K562 (cell line): Measurements from ENCODE around the gene GIMAP7. TPM values are rescaled to one million over a fixed set of nuclear protein-coding genes. Genes with fewer than 3 reads are reported as not detected.
"Not testable (repeated sequence)": the region's sequence is repeated elsewhere in the genome, so short reads cannot be mapped to it uniquely, and the experiment has no call there.

ENCODE experiments used
- ATAC-seq: fragments of 200-7000 bp; cut with Tn5 transposase; 3 replicates; pipeline ENCODE4 v1.9.1; 2020; ENCODE audit warnings: moderate library complexity
- BruUV-seq: library from RNA; stranded (reverse); fragments of 400-500 nt; replicated peaks from 2 replicates; lab custom pipeline; 2021; lab: Mats Ljungman, UMichigan
- CTCF ChIA-PET: fragments of 300-600 bp; formaldehyde crosslinking; extraction: SDS; loops from one replicate; lab custom pipeline; 2021; ENCODE audit warnings: low intra/inter-chr PET ratio; lab: Yijun Ruan, JAX
- POLR2A ChIA-PET: fragments of 300-600, 350-650 bp; sonication (Branson Sonifier 250); formaldehyde crosslinking; extraction: SDS; loops from one replicate; lab custom pipeline; 2021; ENCODE audit warnings: antibody characterized with exemption, inconsistent platforms; lab: Yijun Ruan, JAX
- DNase-seq, 4 experiments: peaks; one replicate each; pipeline versions ENCODE4 v3.0.0 to v3.0.0-alpha.2; 2011 to 2018; ENCODE audit warnings: low spot score in 3 of 4, mixed read lengths in 3 of 4; ENCODE audit errors: extremely low read depth in 1 of 4
- FAIRE-seq: peaks from 2 replicates; lab custom pipeline; 2011; peaks lifted over from hg19 to GRCh38; lab: Jason Lieb, UNC
- H2AFZ ChIP-seq: 2 replicates; pipeline ENCODE4 v1.6.0; 2011; ENCODE audit warnings: low read depth, low read length, control low read depth, inconsistent platforms
- H3K27ac ChIP-seq: fragments of 200-600 bp; 3 replicates; pipeline ENCODE4 v1.8.0; 2011; ENCODE audit warnings: low read depth, mild to moderate bottlenecking, control low read depth, inconsistent platforms, low read length, moderate library complexity, mixed read lengths; ENCODE audit errors: extremely low read depth
- H3K27me3 ChIP-seq, 2 experiments: fragments of 300-600 bp in 1 of 2; 2 replicates in 1 of 2; 3 replicates in 1 of 2; pipeline versions ENCODE4 v1.6.0 to v1.8.0; 2011; ENCODE audit warnings: inconsistent platforms in 2 of 2, low read length in 2 of 2, mild to moderate bottlenecking in 1 of 2, mixed read lengths in 1 of 2, moderate library complexity in 1 of 2; ENCODE audit not compliant: control insufficient read depth in 2 of 2, insufficient read depth in 2 of 2
- H3K36me3 ChIP-seq: fragments of 300-600 bp; 3 replicates; pipeline ENCODE4 v1.8.0; 2011; ENCODE audit warnings: mild to moderate bottlenecking, low read length, inconsistent platforms; ENCODE audit not compliant: control insufficient read depth, insufficient read depth
- H3K4me1 ChIP-seq, 2 experiments: fragments of 200-600 bp in 1 of 2; replicated peaks in 1 of 2; 2 replicates in 1 of 2; 3 replicates in 1 of 2; pipeline versions ENCODE4 v1.5.1 to v1.8.0; 2011; ENCODE audit warnings: inconsistent platforms in 2 of 2, low read length in 2 of 2, mild to moderate bottlenecking in 1 of 2, mixed read lengths in 1 of 2, moderate library complexity in 1 of 2; ENCODE audit not compliant: control insufficient read depth in 2 of 2, insufficient read depth in 2 of 2
- H3K4me2 ChIP-seq: 2 replicates; pipeline ENCODE4 v1.6.1; 2011; ENCODE audit warnings: low read length, control low read depth, inconsistent platforms, mixed read lengths; ENCODE audit not compliant: insufficient read depth
- H3K4me3 ChIP-seq: fragments of 200-600 bp; sonication (generic), shearing (Covaris generic); 2 replicates; pipeline ENCODE4 v1.5.1; 2016; ENCODE audit warnings: control low read depth, inconsistent platforms
- H3K79me2 ChIP-seq: fragments of 200-600 bp; 3 replicates; pipeline ENCODE4 v1.8.0; 2011; ENCODE audit warnings: low read length, inconsistent platforms; ENCODE audit not compliant: control insufficient read depth, insufficient read depth
- H3K9ac ChIP-seq, 2 experiments: 2 replicates each; pipeline versions ENCODE4 v1.6.0 to v1.6.1; 2011; ENCODE audit warnings: low read depth in 2 of 2, low read length in 2 of 2, control low read depth in 1 of 2, inconsistent platforms in 1 of 2, mild to moderate bottlenecking in 1 of 2, mixed read lengths in 1 of 2; ENCODE audit not compliant: insufficient read depth in 1 of 2
- H3K9me1 ChIP-seq: one replicate; pipeline ENCODE4 v1.6.0; 2011; ENCODE audit warnings: inconsistent platforms, mild to moderate bottlenecking, low read length, moderate library complexity; ENCODE audit not compliant: control insufficient read depth, insufficient read depth
- H3K9me3 ChIP-seq: replicated peaks from 2 replicates; pipeline ENCODE4 v1.5.1; 2011; ENCODE audit warnings: low read depth, low read length, inconsistent platforms; ENCODE audit not compliant: control insufficient read depth, insufficient read depth
- H4K20me1 ChIP-seq: replicated peaks from 2 replicates; pipeline ENCODE4 v1.6.1; 2011; ENCODE audit warnings: low read length, inconsistent platforms, mixed read lengths; ENCODE audit not compliant: control insufficient read depth, insufficient read depth
- FOXJ2 ChIP-seq: fragments of 200-800 bp; sonication (Bioruptor generic); IDR thresholded peaks from 2 replicates; pipeline ENCODE4 v1.6.1; 2016; ENCODE audit warnings: missing genetic modification characterization, missing compliant biosample characterization
- GABPA ChIP-seq: fragments of 200-800 bp; sonication (Bioruptor generic); conservative IDR thresholded peaks from 2 replicates; pipeline ENCODE4 v1.6.1; 2016; ENCODE audit warnings: low read depth, missing genetic modification characterization, missing compliant biosample characterization
- GTF2E2 ChIP-seq: fragments of 200-800 bp; sonication (Bioruptor generic); IDR thresholded peaks from 2 replicates; pipeline ENCODE4 v1.6.1; 2016; ENCODE audit warnings: missing genetic modification characterization, missing compliant biosample characterization
- HDAC6 ChIP-seq: IDR thresholded peaks from 2 replicates; pipeline ENCODE4 v1.6.1; 2012; ENCODE audit warnings: low read depth, mild to moderate bottlenecking, control low read depth, inconsistent platforms, low read length, moderate library complexity
- HNRNPK ChIP-seq: fragments of 200-400 bp; formaldehyde crosslinking; IDR thresholded peaks from one replicate; pipeline ENCODE4 v1.6.1; 2018; ENCODE audit warnings: mild to moderate bottlenecking, low read depth, low read length; ENCODE audit not compliant: poor library complexity, severe bottlenecking
- LARP7 ChIP-seq: fragments of 450-650 bp; IDR thresholded peaks from 2 replicates; pipeline ENCODE4 v1.6.1; 2016
- MBD2 ChIP-seq: sonication (generic); IDR thresholded peaks from 2 replicates; pipeline ENCODE4 v1.6.1; 2016; ENCODE audit warnings: low read depth, borderline replicate concordance
- NR1H2 ChIP-seq: sonication (generic); formaldehyde crosslinking; IDR thresholded peaks from 2 replicates; pipeline ENCODE4 v1.4.0; 2020; ENCODE audit warnings: mild to moderate bottlenecking, missing genetic modification reagents
- POLR3G ChIP-seq: IDR thresholded peaks from 2 replicates; pipeline ENCODE4 v1.6.1; 2011; ENCODE audit not compliant: insufficient read length, insufficient replicate concordance; ENCODE audit errors: extremely low read depth
- STAT5B ChIP-seq: fragments of 250-450 bp; sonication (Bioruptor Pico); IDR thresholded peaks from 2 replicates; pipeline ENCODE4 v1.8.0; 2021; ENCODE audit warnings: mild to moderate bottlenecking, inconsistent platforms
- ZBED1 ChIP-seq: IDR thresholded peaks from 2 replicates; pipeline ENCODE4 v1.6.1; 2014
- ZNF232 ChIP-seq: sonication (generic); formaldehyde crosslinking; IDR thresholded peaks from 2 replicates; pipeline ENCODE4 v1.8.0; 2022; ENCODE audit warnings: mild to moderate bottlenecking, missing genetic modification reagents
- WGBS: fragments of 100-300 bp; shearing (Covaris generic); methylation state at CpG from one replicate; pipeline ENCODE4 v1.1.6; 2016; ENCODE audit warnings: low coverage, mixed read lengths; ENCODE audit not compliant: insufficient coverage; ENCODE audit errors: missing lambda C conversion rate; 5-methylcytosine and 5-hydroxymethylcytosine counted together
- in situ Hi-C: fragments of 300-500 bp; cut with MboI; formaldehyde crosslinking; loops from 4 replicates; pipeline ENCODE4 v1.15.0; 2018; ENCODE audit warnings: inconsistent platforms, mixed read lengths
- intact Hi-C: fragments of 100-400 bp; cut with micrococcal nuclease; formaldehyde crosslinking; loops from 2 replicates; pipeline ENCODE4 v1.14.2; 2022
- polyA plus RNA-seq, 8 experiments: library from polyadenylated mRNA; depleted of rRNA in 4 of 8; stranded (reverse) in 5 of 8; unstranded in 3 of 8; fragments of >200 nt; fragmentation: Nextera tagmentation in 2 of 8; fragmentation: Illumina TruSeq in 1 of 8; extraction: Ambion mirVana in 2 of 8; extraction: Trizol in 1 of 8; gene quantifications; 2 replicates each; pipeline versions ENCODE4 v1.2.1 to v1.2.3, GENCODE V29; 2011 to 2014; ENCODE audit warnings: inconsistent platforms in 1 of 8, missing spikeins in 1 of 8
- total RNA-seq, 7 experiments: library from RNA; depleted of rRNA in 6 of 7; stranded (reverse); fragments of >200 nt in 6 of 7; fragmentation: Illumina TruSeq in 2 of 7; extraction: Trizol in 2 of 7; gene quantifications; 2 replicates each; pipeline versions ENCODE4 v1.2.1 to v1.2.3, GENCODE V29; 2011 to 2021; ENCODE audit warnings: low replicate concordance in 1 of 7
- TF ChIP-seq, protein P1 (sequence below): fragments of 450-650 bp; IDR thresholded peaks from 2 replicates; pipeline ENCODE4 v1.7.0; 2016; ENCODE audit warnings: borderline replicate concordance
- TF ChIP-seq, protein P2 (sequence below): fragments of 250-450 bp; sonication (Bioruptor Pico); IDR thresholded peaks from 2 replicates; pipeline ENCODE4 v1.8.0; 2022; ENCODE audit warnings: inconsistent platforms

Gene GIMAP7
- total and polyA plus RNA-seq, 9 of the 15 experiments (the other 6 are each of a cell fraction or from before 2014, with no cell fraction given): 0.42 TPM; not detected in 8

DNA sequence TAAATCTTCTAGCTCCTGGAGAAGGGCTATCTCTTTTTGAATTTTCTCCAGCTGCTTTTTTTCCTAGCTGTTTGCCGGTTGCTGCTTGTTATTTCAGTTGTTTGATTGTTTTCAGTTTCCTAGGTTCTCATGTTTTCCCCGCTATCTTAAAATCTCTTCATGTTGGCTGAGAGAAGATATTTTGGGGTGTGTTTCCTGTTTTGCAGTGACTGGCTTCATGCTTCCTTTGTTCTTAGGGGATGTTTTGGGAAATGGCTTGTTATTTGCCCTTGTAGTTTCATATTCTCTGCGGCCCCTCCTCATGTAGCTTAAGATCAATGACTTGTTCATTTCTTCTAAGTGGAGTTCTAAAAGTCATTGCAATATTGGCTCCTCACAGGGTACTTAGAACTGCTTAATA, 30.6 kb upstream of the GIMAP7 start:
- H3K4me1 ChIP-seq, H3K27ac ChIP-seq, H3K9me1 ChIP-seq, DNase-seq, in situ Hi-C loops, H3K9ac ChIP-seq, CTCF ChIA-PET, POLR2A ChIA-PET, FAIRE-seq, H3K4me3 ChIP-seq, ATAC-seq, H3K36me3 ChIP-seq, H3K9me3 ChIP-seq, H4K20me1 ChIP-seq, H3K79me2 ChIP-seq, BruUV-seq, H2AFZ ChIP-seq, H3K4me2 ChIP-seq: not testable (repeated sequence)
- intact Hi-C loops: loop anchor here (5.0 kb wide), 1 partner anchor 37 kb away; no protein-coding TSS in a partner anchor
- peaks cover 17 to 26% of the 10 kb centered on the region in 2 experiments for H3K27me3 ChIP-seq
- 0% methylated on average over 3 of the region's 3 CpGs for WGBS
- TF ChIP-seq GABPA (tag) (peak; percentile 34; the same call in 1 of the 2 replicates), FOXJ2 (0 out of 2 replicates have a peak, but pooled peaks have one; percentile 23)

DNA sequence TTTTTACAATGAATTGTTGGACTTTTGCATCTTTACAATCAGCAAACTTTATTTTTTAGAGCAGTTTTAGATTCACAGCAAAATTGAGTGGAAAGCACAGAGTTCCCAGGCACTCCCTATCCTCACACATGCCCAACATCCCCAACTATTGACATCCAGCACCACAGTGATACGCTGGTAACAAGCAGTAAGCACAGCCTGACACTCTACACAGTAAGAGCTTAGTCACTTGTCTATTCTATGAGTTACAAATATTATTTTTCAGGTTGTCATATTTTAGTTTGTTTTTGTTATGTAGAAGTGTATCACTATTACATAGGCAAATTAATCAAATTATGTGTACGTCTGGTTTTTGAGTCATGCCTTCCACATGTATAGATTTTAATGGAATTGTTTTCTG, 27.0 kb upstream of the GIMAP7 start:
- POLR2A ChIA-PET: no interaction called here
- Histone ChIP-seq H3K4me1 (no peaks in the 10 kb centered on the region), H4K20me1 (no peaks in the 10 kb centered on the region), H3K36me3 (no peaks in the 10 kb centered on the region), H3K9me1 (no peaks in the 10 kb centered on the region), H3K4me2 (no peak overlapping the region), H3K9ac (no peak overlapping the region), H2AFZ (no peak overlapping the region), H3K4me3 (no peak overlapping the region), H3K27me3 (peaks cover 2 to 8% of the 10 kb centered on the region in 2 experiments; a peak in 2 of 5 replicates), H3K79me2 (no peaks in the 10 kb centered on the region), H3K9me3 (no peaks in the 10 kb centered on the region), H3K27ac (no peak overlapping the region)
- no peak for DNase-seq
- BruUV-seq: no TSS peak
- in situ Hi-C loops: no loop called here
- ATAC-seq: no peak
- WGBS: 0% methylated on average over 2 of the region's 2 CpGs
- TF ChIP-seq ZBED1 (no peak), ZNF232 (CRISPR knock-in tag) (no peak), STAT5B (CRISPR knock-in tag) (no peak), MBD2 (no peak), NR1H2 (CRISPR knock-in tag) (no peak), POLR3G (no peak), HDAC6 (no peak), GTF2E2 (no peak), HNRNPK (no peak), LARP7 (no peak)
- TF ChIP-seq, protein P1, sequence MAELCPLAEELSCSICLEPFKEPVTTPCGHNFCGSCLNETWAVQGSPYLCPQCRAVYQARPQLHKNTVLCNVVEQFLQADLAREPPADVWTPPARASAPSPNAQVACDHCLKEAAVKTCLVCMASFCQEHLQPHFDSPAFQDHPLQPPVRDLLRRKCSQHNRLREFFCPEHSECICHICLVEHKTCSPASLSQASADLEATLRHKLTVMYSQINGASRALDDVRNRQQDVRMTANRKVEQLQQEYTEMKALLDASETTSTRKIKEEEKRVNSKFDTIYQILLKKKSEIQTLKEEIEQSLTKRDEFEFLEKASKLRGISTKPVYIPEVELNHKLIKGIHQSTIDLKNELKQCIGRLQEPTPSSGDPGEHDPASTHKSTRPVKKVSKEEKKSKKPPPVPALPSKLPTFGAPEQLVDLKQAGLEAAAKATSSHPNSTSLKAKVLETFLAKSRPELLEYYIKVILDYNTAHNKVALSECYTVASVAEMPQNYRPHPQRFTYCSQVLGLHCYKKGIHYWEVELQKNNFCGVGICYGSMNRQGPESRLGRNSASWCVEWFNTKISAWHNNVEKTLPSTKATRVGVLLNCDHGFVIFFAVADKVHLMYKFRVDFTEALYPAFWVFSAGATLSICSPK: no peak
- TF ChIP-seq, protein P2, sequence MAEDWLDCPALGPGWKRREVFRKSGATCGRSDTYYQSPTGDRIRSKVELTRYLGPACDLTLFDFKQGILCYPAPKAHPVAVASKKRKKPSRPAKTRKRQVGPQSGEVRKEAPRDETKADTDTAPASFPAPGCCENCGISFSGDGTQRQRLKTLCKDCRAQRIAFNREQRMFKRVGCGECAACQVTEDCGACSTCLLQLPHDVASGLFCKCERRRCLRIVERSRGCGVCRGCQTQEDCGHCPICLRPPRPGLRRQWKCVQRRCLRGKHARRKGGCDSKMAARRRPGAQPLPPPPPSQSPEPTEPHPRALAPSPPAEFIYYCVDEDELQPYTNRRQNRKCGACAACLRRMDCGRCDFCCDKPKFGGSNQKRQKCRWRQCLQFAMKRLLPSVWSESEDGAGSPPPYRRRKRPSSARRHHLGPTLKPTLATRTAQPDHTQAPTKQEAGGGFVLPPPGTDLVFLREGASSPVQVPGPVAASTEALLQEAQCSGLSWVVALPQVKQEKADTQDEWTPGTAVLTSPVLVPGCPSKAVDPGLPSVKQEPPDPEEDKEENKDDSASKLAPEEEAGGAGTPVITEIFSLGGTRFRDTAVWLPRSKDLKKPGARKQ: no peak
- no peak for FAIRE-seq
- CTCF ChIA-PET: no interaction called here
- intact Hi-C loops: no loop called here
